GM19463 (cell line): ENCODE results near the gene EIF4E1B.

Experiments
- ATAC-seq: cut with Tn5 transposase; IDR thresholded peaks from one replicate; pipeline ENCODE4 v1.9.1; 2021; ENCODE audit warnings: mild to moderate bottlenecking, moderate library complexity; ENCODE audit not compliant: unreplicated experiment

The EIF4E1B gene

DNA sequence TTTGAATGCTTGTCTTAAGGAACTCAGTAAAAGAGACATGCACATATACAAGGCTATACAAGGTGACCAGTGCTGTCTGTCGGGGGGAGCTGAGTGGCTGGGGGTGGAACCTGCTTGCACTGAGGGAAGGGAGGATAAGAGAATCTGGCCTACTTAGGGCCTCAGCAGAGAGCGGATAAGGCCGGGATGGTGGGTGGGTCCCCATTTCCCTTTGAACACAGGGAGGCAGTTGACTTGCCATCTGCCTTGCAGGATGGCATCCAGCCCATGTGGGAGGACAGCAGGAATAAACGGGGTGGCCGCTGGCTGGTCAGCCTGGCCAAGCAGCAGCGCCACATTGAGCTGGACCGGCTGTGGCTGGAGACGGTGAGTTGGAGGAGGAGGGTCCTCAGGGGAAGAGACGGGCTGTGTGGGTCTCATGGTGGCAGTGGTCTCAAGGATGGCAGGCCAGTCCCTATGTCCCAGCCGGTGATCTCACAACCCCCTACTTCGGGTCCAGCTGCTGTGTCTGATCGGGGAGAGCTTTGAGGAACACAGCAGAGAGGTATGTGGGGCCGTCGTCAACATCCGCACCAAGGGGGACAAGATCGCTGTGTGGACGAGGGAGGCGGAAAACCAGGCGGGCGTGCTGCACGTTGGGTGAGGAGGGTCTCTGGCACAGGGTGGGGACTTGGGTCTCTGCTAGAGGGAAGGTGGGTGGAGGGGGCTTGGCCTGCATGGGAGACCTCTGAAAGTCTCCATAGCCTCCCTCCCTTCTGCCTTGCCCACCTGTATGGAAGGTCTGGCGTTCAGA lies 14.6 kb downstream of the EIF4E1B start:
- no peak for ATAC-seq

DNA sequence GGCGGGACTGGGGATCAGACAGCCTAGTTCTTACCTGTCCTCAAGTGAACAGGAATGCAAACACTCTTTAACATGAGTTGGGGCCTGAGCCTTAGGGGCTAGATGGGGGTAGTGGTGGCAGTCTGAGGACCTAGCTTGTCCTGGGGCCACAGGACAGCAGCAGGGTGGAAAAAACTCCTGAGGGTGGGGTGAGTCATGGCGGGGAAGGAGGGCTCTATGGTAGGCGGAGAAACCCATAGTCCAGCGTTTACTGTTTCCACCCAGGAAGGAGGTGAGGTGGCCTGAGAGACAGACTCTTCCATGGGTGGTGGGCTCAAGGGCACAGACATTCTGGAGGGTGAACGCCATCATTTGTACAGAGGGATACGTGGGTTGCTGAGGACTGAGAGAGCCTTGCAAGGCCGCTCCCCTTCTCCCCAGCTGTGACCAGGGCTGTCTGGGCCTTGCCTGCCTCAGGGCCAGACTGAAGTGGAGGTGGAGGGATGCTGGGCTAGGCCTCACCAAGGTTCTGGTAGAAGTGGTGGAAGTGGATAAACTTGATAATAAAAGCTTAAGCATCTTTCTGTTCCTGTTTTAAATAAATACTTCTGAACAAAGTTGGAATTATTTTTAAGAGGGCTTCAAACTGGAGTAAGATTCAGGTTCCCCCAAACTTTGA lies 15.7 kb downstream of the EIF4E1B start:
- ATAC-seq = no peak

DNA sequence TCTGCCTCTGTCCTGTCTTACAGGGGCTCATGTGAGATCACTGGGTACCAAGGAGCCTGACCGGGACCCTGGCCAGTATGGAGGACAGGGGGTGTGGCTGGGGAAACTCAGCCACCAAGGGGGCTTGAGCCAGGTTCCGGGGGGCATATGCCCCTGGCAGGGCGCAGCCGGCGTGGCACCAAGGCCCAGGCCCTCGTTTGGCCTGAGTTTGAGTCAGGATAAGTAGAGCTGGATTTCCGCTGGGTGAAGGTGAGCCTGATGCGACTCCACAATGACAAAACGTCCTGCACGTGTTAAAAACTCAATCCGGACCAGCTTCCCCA lies 16.2 kb downstream of the EIF4E1B start:
- ATAC-seq = peak; percentile 2

DNA sequence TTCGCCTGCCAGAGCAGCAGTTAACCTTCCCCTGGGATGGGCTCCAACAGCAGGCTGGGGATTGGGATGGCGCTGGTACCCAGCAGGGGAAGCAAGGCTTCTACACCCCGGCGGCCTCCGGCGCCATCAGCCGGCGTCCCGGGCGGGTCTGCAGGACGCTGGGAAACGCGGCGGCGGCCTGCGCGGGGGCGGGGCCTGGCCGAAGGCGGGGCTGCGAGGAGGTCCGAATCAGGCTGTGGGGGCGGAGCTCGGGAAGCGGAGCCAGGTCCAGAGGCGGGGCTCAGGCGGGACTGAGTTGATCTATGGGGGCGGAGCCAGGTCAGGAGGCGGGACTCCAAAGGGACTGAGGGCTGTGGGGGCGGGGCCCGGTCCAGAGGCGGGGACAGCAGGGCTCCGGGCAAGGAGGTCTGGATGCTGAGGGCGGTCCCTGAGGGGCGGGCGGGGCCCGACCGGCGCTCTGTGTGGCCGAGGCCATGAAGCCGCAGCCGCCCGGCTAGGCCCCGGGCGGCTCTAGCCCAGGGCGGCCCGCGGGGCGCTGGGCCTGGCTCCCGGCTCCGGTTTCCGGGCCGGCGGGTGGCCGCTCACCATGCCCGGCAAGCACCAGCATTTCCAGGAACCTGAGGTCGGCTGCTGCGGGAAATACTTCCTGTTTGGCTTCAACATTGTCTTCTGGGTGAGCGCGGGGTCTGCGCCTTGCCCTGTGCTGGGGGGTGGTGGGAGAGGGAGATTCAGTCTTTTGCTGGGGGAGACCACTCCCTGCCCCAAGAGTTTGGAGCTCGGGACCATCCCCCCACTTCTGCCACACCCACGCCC lies 16.8 kb downstream of the EIF4E1B start, which contains the start of gene TSPAN17:
TSS of gene TSPAN17 (plus strand) at position 455 of the 813 bp plus-strand sequence. CDS start at position 587, 132 bp downstream.
- ATAC-seq = peak; percentile 90

DNA sequence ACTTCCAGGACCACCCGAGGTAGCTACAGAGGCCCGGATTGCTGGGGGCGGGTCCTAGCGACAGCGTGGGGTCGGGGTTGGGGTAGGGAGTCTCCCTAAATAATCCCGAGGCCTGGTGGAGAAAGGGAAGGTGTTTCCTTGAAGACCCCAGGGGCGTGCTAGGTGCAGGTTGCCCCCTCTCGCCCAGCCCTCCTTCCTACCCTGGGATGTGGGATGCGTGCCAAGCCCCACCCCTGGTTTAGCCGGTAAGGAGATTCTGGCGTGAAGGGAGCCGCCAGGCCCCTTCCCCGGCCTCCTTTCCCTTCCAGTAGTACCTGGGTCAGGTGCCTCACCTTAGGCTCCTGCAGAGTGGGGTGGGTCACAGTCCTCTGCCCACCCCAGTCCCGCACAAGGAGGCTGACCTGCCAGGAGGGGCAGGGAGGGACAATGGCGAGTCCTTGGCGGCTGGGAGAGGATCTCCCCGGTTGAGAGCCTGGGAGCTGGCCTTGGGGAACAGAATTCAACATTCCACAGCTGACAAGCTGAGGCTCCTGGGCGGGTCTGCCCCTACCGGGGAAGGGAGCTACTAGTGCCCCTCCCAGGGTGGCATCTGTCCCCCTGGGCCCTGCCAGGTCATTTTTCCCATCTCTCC lies 17.5 kb downstream of the EIF4E1B start:
- no peak for ATAC-seq

DNA sequence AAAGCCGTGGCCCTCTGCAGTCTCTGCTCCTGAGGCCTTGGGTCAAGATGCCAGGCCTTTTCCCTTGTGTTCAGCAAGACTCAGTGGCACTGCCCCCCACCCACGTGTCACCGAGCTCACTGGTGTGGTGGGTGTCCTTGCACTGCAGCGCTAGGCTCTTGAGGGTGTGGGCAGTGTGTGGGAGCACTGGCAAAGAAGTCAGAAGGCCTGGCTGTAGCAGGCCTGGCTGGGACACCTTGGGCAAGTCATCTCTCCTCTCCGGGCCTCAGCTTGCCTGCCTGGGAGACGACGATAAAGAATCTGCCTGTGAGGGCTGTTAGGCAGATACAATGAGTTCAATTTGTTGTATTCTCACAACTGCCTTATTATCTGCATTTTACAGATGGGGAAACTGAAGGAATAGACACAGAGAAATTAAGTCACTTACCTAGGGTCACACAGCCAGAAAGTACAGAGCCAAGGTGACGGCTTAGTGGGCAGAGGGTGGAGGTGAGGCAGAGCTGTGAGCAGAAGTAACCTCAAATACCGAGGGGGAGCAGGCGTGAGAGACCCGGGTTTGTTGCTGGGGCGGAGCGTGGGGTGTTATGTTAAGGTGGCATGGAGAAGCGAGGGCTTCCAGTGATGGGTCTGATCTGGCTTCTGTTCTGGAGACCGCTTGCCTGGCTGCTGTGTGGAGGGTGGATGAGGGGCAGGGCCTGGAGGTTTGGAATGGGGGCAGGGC lies 18.2 kb downstream of the EIF4E1B start:
- no peak for ATAC-seq

DNA sequence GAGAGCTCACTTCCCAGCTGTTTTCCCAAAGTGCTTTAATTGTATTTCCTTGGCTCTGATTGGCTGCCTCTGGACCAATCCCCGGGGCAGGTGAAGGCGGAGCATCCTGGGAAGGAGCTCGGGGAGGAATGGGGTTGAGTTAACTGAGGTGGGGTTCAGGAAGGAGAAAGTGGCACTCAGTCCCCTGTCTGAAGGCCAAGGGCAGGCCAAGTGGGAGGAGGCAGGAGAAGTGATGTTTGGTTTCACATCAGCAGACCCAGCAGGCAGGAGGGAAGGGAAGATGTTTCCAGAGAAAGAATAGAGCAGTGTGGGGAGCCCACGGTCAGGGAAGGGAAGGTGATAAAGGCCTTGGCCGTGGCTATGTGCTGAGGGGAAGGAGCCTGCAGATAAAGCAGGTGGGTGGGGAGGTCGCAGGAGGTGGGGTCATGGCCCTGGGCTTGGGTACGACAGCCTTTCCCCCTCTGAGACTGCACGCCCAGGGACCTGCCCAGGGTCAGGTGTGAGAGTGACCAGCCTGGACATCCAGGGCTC lies 19.9 kb downstream of the EIF4E1B start:
- no peak for ATAC-seq

DNA sequence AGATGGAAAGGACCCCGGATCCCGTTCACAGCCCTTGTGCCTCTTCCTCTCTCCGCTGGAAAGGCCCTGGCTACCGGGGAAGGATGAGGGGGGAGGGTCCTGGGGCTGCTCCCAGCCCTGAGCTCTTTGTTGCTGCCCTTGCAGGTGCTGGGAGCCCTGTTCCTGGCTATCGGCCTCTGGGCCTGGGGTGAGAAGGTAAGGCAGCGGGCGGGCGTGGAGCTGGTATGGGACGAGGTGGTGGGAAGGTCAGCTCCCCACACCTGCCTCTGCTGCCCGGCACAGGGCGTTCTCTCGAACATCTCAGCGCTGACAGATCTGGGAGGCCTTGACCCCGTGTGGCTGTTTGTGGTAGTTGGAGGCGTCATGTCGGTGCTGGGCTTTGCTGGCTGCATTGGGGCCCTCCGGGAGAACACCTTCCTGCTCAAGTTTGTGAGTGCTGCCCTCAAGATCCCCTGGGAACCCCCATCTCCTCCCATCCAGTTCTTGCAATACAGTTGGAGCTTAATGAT lies 21.1 kb downstream of the EIF4E1B start:
- no peak for ATAC-seq

DNA sequence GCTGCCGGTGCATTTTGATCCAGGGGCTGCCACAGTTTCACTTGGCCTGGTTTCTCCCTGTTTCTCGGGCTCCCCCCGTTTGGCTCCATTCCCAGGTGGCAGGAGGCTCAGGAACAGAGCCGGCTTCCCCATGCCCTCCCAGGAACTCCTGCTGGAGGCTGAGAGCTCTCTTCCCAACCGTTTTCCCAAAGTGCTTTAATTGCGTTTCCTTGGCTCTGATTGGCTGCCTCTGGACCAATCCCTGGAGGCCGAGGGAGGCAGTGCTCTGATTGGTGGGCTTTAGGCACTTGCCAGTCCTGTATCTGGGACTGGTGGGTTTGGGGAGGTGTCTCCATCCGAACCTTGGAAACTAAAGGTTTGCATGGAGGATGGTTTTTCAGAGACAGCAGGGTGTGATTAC lies 21.7 kb downstream of the EIF4E1B start:
- ATAC-seq = no peak

DNA sequence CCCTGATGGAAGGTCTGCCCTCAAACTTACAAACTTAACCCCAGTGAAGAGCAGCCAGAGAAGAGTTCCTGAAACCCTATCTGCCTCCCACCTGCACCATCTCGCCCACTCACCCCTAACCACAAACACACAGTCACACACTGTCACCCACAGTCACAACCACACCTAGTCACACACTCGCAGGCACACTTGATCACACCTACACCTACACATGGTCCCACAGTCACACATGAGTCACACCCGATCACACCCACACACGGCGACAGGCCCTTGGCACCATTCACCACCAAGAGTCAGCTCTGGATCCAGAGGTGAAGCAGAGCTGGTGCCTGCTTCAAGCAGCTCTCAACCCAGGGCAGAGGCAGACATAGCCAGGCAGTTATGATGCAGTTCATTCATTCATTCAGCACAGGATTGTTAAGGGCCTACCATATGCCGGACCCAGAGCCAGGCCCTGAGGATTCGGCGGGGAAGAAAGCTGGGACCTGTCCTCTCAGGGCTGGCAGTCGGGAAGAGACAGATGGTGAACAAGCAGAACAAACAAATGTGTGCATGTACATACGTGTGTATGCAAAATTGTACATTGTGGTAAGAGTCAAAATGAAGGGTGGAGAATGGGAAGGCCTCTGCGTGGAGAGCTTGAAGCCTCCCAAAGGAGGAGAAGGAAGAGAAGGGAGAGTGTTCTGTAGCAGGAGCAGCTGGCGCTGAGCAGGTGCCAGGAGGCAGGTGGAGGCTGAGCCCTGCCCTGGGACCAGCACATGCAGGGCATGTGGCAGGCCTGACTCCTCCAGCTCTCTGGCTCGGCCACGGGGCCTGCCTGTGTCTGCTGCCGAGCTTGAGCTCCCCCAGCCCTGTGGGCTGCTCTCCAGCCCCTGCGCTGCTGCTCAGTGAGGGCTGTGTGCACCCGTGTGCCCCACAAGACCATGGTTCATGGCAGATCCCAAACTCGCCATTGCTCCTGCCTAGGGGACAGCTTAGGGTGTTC lies 23.2 kb downstream of the EIF4E1B start:
- no peak for ATAC-seq

DNA sequence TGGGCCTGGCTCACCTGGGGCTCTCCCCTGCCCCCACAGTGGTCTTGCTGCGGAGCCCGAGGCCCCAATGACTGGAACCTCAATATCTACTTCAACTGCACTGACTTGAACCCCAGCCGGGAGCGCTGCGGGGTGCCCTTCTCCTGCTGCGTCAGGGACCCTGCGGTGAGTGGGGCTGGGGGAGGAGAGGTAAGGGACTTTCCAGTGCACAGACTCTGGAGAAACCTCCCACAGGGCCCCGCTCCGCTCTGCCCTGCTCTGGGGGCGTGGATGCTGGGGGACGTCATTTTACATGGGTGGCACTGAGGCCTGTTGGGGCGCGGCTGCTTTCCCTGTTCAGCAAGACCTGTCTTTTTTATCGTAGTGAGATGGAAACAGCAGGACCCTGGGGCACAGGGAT lies 24.4 kb downstream of the EIF4E1B start:
- ATAC-seq = no peak

DNA sequence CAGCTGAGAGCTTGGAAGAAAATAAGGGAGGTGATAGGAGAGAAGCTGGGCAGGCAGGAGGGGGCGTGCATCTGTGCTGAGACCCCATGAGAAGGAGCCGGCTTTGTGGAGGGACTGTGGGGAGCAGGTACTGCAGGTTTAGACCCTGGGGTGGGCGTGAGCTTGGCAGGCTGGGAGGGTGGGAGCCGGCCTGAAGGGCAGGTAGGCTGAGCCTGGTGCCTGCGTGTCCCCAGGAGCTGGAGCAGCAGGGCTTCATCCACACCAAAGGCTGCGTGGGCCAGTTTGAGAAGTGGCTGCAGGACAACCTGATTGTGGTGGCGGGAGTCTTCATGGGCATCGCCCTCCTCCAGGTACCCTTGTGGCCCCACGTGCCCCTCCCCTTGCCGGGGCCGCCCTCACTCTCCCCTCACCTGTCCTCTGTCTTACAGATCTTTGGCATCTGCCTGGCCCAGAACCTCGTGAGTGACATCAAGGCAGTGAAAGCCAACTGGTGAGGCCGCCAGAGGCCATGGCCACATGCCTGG lies 26.1 kb downstream of the EIF4E1B start:
- ATAC-seq = no peak

DNA sequence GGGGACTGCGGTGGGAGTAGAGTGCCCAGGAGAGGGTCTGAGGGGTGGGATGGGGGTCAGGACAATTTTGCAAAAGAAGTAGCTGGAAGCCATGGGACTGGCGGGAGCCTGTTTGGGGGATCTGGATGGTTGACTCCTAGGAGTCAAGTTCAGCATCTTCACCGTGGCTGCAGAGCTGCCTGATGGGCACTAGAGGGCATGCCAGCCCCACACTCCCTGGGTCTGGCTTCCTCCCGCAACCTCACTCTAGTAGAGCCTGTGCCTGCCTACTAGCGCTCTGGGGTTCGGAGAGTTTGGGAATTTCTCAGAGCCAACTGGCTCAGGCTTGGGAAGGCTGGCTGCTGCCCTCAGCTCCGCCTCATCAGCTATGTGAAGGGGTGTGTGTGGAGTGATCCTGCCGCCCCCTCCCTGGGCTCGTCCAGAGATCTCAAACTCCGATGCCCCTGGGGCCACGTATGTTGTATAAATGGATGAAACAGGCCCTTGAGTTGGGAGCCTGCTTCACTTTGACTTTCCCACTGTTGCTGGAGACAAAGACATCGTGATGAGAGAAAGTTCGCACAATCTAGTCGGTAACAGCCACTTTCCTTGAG lies 27.6 kb downstream of the EIF4E1B start:
- peak; percentile 58 for ATAC-seq

DNA sequence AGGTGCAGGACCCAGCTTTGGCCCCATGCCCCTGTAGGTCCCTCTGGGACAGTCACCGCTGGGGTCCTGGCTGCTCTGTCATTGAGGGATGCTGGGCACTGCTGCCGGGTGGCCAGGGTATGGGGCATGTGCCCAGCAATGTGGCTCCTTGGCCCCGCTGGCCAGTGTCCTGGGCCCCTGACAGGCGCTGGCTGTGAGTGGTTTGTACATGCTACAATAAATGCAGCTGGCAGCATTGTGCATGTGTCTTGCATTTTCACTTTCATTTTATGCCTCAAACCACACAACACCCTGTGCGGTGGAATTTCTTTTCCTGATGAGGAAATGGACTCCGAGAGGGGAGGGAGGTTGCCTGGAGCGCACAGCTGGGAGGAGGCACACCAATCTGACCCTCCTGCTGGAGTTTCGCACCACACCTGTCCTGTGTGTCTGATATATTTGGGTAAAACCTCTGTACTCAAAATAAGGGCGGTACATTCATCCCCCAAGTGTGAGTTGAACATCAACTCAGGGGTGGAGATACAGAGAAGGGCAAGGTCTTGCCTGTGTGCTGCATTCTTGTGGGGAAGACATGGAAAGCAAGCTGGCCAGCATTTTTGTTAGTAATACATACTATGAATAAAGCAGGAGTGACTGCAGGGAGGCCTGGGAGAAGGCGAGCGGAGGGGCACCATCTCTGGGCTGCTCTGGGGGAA lies 28.5 kb downstream of the EIF4E1B start:
- ATAC-seq = no peak

DNA sequence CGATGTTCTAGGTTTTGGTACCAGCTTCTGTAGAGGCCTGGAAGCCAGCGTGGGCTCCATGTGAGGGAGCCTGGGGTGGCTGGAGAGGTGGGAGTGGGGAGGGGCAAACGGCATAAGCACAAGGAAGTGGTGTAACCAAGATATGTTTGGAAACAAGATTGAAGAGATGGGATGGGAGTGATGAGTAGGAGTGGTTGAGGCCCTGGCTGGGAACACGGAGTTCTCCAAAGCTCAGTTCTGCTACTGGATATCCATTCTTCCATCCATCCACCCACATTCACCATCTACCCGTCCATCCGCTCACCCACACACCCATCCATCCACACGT lies 29.0 kb downstream of the EIF4E1B start:
- ATAC-seq = no peak

DNA sequence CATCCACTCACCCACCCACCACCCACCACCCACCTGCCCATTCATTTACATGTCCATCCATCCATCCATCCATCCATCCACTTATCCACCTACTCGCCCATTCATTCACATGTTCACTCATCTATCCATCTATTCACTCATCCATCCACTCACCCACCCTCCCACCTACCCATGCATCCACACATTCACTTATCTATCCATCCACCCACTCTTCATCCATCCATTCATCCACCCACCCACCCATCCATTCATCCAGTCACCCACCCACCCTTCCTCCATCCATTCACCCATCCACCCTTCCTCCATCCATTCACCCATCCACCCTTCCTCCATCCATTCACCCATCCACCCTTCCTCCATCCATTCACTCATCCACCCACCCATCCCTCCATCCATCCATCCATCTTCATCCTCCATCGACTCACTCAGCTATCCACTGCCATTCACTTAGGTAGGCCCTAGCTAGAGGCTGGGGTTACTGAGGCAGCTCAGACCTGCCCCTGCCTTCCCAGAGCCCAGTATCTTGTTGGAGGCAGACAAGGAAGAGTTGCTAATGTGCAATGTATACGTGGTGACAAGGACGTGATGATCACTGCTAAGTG lies 29.5 kb downstream of the EIF4E1B start:
- ATAC-seq = no peak

DNA sequence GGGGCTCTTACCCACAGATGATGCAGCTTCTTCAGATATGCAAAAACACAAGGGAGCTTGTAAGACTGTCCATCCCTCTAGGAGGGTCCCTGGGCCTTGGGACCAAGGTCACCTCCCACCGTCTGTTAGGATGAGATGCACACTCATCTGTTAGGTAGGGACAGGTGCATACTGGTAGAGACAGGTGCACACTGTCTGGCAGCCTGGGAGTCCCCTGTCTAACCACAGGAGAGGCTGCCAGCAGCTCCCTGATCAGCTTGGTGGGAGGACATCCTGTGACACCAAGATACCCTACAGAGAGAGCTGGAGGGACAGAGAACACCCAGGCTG lies 30.0 kb downstream of the EIF4E1B start:
- ATAC-seq = peak; percentile 28
